Keratinocyte (primary cell): ENCODE measurements around the gene RAVER1.

Source experiments
- CTCF ChIP-seq, 3 experiments: IDR thresholded peaks in 1 of 3; conservative IDR thresholded peaks in 1 of 3; optimal IDR thresholded peaks in 1 of 3; 2 replicates in 2 of 3; 3 replicates in 1 of 3; pipeline versions ENCODE3 to v1.5.1; 2011; ENCODE audit warnings: low read length in 3 of 3, mild to moderate bottlenecking in 3 of 3, moderate library complexity in 2 of 3, control low read depth in 1 of 3, inconsistent platforms in 1 of 3; ENCODE audit not compliant: insufficient read depth in 2 of 3; ENCODE audit errors: extremely low read depth in 1 of 3
- EZH2 ChIP-seq: IDR thresholded peaks from one replicate; pipeline ENCODE4 v1.6.1; 2012; ENCODE audit warnings: inconsistent platforms, mild to moderate bottlenecking, low read length, moderate library complexity

GRCh38 chr19:10352764-10353671 is 19.7 kb upstream of the RAVER1 start:
- no peak for TF ChIP-seq CTCF (optimal IDR thresholded peaks at IDR 0.05 in 1 of 3, IDR thresholded peaks at IDR 0.05 in 1 of 3, conservative IDR thresholded peaks at IDR 0.05 in 1 of 3; ENCODE audit: extremely low read depth in 1 of 3, insufficient read depth in 2 of 3, low read length in 3 of 3)
- TF ChIP-seq EZH2: no peak
